Astrocyte (in vitro differentiated cells and primary cell): ENCODE data around the gene AURKAIP1.

Source experiments
- EZH2 ChIP-seq: IDR thresholded peaks from 2 replicates; pipeline ENCODE4 v1.6.1; 2012; ENCODE audit warnings: mild to moderate bottlenecking, low read length, inconsistent platforms; ENCODE audit not compliant: insufficient read depth
- TF ChIP-seq, protein P1 (sequence below): IDR thresholded peaks from 2 replicates; pipeline ENCODE4 v1.5.1; 2011; ENCODE audit warnings: low read depth, mild to moderate bottlenecking, inconsistent platforms, low read length, moderate library complexity; ENCODE audit not compliant: insufficient read depth

DNA sequence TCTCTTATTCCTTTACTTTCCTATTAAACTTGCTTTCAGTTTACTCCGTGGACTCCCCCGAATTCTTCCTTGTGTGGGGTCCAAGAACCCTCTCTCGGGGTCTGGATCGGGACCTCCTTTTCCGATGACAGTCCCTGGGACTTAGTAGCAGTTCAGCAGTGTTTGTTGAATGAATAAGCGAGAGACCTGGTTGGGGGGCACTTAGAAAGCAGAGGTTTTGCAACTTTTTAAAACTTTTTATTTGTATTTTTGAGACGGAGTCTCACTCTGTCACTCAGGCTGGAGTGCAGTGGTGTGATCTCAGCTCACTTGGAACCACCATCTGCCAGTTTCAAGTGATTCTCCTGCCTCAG, 48.2 kb upstream of the AURKAIP1 start:
- TF ChIP-seq, protein P1, sequence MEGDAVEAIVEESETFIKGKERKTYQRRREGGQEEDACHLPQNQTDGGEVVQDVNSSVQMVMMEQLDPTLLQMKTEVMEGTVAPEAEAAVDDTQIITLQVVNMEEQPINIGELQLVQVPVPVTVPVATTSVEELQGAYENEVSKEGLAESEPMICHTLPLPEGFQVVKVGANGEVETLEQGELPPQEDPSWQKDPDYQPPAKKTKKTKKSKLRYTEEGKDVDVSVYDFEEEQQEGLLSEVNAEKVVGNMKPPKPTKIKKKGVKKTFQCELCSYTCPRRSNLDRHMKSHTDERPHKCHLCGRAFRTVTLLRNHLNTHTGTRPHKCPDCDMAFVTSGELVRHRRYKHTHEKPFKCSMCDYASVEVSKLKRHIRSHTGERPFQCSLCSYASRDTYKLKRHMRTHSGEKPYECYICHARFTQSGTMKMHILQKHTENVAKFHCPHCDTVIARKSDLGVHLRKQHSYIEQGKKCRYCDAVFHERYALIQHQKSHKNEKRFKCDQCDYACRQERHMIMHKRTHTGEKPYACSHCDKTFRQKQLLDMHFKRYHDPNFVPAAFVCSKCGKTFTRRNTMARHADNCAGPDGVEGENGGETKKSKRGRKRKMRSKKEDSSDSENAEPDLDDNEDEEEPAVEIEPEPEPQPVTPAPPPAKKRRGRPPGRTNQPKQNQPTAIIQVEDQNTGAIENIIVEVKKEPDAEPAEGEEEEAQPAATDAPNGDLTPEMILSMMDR = no peak
- no peak for TF ChIP-seq EZH2
